GM08714 (cell line): Measurements from ENCODE around the gene ITPK1.

ENCODE experiments used
- H3K4me3 ChIP-seq: fragments of 200-500 bp; sonication (Bioruptor generic); 2 replicates; pipeline ENCODE4 v1.5.1; 2014; ENCODE audit warnings: mild to moderate bottlenecking, low read length, inconsistent platforms
- ZNF274 ChIP-seq: IDR thresholded peaks from 2 replicates; pipeline ENCODE4 v1.6.1; 2012; ENCODE audit warnings: mild to moderate bottlenecking, low read depth, low read length

ITPK1 gene

DNA sequence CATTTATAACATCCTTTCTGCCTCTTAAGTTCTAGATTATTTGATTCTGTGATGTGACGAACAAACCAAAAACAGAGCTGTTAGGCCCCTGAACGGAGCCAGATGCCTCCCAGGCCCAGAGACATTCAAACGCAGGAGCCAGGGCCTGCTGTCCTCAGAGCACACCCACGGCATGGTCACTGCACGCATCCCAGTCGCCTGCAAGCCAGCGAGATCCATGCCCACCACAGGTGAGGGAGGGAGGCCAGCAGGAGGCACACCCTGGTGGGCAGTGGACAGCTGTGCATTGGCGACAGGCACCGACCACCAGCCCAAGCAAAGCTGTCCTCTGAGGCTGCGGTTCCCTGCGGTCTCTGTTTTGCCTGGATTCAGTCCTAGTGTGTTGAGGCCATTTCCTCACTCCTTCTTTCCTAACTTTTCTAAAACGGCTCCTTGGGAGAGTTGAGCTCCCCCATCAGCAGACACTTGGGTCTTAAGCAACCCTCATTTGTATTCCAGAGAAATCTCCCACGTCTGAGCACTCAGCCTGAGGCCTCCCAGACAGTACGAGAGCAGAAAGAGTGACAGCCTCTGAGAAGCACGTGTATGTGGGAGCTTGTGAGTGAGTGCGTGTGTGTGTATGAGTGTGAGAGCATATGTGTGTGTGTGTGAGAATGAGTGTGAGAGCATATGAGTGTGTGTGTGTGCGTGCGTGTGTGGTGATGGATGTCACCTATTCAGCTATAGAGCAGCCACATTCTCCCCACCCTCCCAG, 111.6 kb downstream of the ITPK1 start:
- no peak for TF ChIP-seq ZNF274
- no peak overlapping the region for H3K4me3 ChIP-seq

DNA sequence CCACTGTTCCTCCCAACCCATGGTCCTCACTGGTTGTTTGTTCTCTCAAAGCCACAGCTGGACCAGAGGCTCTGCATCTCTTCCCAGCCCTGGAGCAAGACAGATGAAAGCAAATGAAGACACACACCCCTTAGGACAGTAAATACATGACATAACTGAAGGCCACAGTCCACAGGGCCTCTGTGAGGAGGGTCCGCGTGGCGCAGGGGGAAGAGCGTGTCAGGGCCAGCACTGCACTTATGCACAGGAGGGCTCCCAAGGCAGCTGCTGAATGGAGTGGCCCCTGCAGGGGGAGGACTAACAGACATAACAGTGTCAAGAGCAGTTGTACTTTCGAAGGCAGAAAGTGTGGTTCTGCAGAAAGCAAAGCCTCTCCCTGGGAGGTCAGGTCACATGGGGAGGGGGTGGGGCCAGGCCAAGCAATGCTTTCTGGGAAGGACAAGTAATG, 112.8 kb downstream of the ITPK1 start:
- no peak overlapping the region for H3K4me3 ChIP-seq
- TF ChIP-seq ZNF274, result no peak

DNA sequence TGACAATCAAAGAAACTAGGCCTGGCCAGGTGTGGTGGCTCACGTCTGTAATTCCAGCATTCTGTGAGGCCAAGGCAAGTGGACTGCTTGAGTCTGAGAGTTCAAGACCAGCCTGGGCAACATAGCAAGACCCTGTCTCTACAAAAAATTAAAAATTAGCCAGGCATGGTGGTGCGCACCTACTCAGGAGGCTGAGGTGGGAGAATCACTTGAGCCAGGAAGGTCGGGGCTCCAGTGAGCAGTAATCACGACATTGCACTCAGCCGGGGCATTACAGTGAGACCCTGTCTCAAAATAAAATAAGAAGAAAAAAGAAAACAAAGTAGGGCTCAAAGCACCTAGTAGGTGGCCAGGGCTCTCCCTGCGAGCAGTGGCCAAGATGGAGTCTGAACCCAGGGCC, 113.7 kb downstream of the ITPK1 start:
- no peak overlapping the region for H3K4me3 ChIP-seq
- no peak for TF ChIP-seq ZNF274

DNA sequence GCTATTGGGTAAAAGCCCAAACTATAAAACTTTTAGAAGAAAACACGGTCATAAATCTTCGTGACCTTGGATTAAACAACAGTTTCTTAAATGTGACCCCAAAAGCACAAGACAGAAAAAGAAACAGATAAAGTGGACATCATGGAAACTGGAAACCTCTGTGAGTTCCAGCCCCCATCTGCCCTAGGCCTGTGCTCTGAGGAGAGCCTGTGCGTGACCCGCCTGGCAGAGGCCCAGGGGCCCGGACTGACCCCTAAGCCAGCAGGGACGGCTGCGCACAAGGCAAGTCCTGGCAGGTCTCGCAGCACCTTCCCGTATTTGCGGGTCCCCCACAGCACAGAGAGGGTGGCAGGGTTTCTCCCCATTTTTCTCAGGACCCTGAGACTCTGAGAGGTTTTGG, 116.8 kb downstream of the ITPK1 start:
- TF ChIP-seq ZNF274, result no peak
- H3K4me3 ChIP-seq, result no peak overlapping the region

DNA sequence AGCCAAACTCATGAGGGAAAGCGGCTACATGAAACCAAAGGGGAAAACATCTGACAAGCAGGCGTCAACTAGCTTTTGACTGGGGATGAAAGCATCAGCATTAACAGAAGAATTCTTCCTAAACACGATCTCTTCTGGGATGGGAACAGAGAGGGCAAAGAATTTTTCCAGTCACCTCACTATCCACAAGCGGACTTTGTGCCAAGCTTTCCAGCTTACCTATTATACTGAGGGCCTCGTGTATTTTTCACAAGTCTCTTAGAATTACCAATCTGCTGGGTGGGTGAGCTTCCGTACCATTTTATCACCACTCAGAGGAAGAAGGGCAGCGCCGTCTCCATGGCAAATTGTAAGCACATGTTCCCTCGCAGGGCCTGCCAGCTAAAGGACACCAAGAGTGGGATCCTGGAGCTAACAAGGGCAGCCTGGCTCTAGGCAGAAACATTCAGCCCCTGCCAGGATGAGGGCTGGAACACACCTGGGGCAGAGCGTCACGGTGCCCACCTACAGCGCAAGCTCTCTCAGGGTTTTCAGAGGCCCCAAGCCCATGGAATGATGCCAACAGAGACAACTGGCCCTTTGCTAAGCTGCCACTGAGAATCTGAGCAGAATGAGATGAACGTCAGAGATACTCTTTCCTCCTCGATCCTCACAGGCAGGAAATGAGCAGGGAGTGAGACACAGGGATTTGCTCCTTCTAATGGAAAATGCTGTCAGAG, 118.2 kb downstream of the ITPK1 start:
- TF ChIP-seq ZNF274, result no peak
- H3K4me3 ChIP-seq, result no peak overlapping the region

DNA sequence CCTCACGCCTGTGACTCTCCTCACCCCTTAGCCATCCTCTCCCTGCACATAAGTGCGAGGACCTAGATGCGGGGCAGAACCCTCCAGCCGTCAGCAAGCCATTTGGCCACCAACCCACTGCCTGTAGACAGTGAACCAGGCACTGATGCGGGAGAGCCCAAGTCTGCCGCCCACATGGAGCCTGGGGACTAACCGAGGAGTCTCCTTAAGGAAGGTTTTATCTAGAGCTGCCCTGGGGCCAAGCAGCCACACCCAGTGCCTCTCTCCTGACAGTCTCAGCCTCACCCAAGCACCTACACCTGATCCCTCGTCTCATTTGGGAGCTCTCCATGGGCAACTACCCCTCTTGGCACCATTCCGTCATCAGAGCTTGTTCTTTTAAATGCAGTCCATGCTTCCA, 120.1 kb downstream of the ITPK1 start:
- no peak overlapping the region for H3K4me3 ChIP-seq
- no peak for TF ChIP-seq ZNF274

DNA sequence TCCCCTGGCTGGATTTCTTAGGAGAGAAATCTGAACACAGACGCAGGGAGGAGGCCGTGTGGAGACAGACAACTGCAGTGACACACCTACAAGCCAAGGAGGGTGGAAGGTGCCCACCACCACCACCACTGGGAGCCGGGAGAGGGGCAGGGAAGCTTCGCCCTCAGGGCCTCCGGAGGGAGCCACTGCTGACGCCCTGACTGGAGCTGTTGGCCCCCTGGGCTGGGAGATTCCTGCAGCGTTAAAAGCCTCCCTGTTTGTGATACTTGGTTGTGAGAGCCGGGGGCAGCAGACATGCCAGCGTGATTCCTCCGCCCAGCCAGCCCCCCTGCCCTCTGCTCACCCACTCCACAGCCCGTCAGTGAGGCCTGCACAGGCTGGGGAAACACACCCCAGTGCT, 120.8 kb downstream of the ITPK1 start:
- no peak overlapping the region for H3K4me3 ChIP-seq
- no peak for TF ChIP-seq ZNF274

DNA sequence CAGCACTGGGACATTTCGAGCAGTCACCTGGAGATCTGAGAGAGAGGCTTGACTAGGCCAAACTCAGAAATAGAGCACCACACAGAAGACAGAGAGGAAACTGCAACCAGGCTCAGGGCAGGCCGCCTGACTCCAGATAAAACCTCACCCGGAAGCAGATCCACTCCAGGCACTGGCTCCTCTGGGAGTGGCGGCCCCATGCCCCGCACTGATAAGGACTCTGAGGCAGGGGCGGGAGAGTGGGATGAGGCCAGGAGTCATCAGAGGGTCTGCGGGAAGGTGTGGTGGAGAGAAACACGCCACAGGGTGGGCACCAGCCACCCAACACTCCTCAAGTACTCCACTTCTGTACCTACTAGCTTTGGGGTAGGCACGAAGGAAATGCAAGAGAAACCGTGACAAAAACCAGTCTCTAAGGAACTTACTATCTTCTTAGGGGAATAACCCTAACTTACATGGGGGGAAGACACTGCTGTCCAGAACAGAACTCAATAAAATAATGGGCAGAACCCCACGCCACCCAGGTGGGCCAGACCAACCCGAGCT, 121.5 kb downstream of the ITPK1 start:
- H3K4me3 ChIP-seq, result no peak overlapping the region
- no peak for TF ChIP-seq ZNF274

DNA sequence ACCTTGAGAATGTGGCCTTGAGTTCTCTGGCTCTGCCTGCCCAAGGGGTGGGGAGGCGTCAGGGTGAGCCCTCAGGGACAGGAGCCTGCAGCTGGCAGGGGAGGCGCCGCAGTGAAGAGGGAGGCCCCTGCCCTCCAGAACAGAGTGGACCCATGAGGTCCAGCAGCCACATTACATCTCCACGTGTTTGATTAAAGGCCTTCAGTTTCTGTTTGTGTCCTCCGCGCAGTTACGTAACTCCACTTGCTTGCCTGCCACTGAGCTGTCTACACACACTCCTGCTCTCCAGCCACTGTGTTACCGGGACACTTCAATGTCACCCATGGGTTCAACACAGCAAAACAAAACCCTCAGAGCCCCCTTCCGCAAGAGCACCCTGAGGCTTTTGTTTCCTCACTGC, 122.4 kb downstream of the ITPK1 start:
- no peak for TF ChIP-seq ZNF274
- H3K4me3 ChIP-seq, result no peak overlapping the region

DNA sequence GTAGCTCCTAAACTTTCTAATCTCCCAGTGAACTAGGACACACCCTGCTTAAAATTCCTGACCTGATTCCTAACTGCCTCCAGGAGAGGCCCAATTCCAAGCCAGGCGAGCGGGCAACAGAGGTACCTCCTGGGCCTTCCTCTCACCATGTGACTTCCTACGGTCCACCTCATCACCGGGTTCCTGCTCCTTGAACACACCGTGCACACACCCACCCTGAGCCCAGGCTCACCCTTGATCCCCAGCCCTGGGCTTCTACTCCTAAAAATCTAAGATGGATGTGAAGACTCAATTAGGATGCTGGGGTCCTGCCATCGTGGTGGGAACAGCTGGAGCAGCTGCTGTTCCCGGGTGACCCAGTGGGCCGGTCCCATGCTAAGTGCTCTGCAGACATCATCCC, 124.2 kb downstream of the ITPK1 start:
- no peak for TF ChIP-seq ZNF274
- no peak overlapping the region for H3K4me3 ChIP-seq

DNA sequence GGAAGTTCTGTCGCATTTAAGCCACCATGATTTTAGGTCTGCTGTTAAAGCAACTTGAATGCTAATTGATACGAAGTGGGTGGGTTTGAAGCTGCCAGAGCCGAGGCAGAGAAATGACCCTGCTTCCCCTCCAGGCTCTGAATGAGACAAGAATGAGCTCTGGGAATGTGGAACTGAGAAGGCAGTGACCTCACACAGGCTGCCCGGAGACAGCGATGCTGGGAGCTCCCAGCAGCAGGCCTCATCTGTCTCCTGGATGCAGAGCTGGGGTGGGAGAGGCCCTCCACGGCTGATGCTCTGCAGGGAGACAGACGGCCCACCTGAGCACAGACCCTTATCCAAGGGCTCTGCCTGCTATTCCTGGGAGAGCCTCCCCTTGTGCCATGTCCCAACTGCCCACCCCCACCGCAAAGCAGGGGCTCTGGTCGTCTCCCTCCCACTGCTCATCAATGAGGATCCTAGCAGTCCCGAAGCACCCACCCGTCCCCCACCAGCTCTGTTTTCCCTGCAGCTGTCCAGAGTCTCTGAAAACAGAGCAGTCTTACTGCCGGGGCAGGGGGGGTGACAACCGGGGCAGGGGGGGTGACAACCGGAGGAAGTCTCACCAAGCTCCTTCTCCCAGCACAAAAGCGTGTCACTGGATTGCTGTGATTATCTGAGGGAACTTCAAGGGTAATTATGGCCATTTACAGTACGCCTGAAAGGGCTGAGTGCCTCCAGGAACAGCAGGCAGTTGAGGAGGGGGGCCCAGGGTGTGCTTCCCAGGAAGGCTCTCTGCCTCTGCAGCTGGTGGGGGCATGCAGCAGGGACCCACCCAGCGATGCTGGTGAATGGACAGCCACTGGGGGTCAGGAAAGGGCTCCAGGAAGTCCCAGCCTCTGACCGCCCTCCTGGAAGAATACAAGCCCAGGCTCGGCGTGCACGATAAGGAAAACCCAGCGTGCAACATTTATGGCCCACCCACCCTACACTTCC, 125.0 kb downstream of the ITPK1 start:
- H3K4me3 ChIP-seq, result no peak overlapping the region
- no peak for TF ChIP-seq ZNF274

DNA sequence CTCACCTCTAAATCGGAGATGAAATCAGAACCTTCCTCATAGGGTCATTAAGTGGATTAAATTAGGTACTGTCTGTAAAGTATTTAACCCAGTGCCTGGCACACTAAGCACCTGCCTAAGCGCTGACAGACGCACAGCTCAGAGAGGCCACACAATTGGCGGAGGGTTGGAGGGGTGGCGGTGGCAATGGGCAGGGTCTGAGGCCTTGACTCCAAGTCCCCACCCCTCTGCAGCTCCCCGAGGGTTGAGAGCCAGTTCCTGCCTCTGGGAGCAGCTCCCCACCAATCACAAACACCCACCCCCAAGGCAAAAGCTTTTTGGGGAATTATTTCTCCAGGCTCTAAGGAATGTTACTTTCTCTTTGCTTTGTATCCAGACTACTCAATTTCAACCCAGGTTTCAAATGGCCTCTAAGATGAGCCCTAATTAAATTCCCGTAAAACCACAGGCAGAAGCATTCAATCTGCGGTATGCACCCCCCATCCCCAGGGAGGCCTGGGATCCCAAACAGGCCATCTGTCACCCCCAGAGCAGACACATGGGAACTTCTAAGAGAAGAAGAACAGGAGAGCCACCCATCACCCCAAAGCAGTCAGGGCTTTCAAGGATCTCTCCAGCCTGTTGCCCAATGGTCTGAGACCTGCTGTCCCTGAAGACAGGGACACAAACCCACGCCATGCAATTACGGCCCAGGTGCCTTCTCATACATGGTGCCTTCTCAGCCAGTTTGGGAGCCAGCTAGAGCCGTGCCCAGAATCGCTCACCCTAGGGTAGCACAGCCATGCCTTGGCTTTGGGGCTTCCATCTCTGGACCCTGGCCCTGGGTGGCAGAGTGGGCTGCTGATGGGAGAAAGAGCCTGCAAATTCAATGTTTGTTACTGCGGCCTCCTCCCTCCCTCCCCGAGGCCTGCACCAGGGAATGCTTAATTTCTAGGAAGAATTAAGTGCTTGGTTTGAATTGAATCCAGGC, 126.7 kb downstream of the ITPK1 start:
- no peak overlapping the region for H3K4me3 ChIP-seq
- TF ChIP-seq ZNF274, result no peak
